GM18951 (cell line): ENCODE measurements around the gene DAAM2.

ENCODE experiments used
- POLR2A ChIP-seq: IDR thresholded peaks from 4 replicates; pipeline ENCODE4 v1.6.1; 2011; ENCODE audit warnings: mild to moderate bottlenecking; ENCODE audit not compliant: insufficient read length, insufficient read depth; ENCODE audit errors: extremely low read depth
- in situ Hi-C: fragments of 300-500 bp; cut with MboI; formaldehyde crosslinking; loops from one replicate; pipeline ENCODE4 v1.12.0; 2022; ENCODE audit warnings: low sequenced_read_pairs, mixed read lengths, inconsistent platforms; ENCODE audit not compliant: unreplicated experiment

Gene DAAM2

GRCh38 chr6:39881851-39882530, 89.8 kb downstream of the DAAM2 start:
- in situ Hi-C loops = no loop called here
- TF ChIP-seq POLR2A = no peak

- in situ Hi-C loops = no loop called here
- no peak for TF ChIP-seq POLR2A
Measured at GRCh38 chr6:39882531-39882899, 90.3 kb downstream of the DAAM2 start.

GRCh38 chr6:39884696-39885095, 92.5 kb downstream of the DAAM2 start:
- in situ Hi-C loops = loop anchor here (5.0 kb wide), 1 partner anchor 507 kb away; no protein-coding TSS in a partner anchor

GRCh38 chr6:39885691-39886090, 93.5 kb downstream of the DAAM2 start:
- no peak for TF ChIP-seq POLR2A
- in situ Hi-C loops = loop anchor here (5.0 kb wide), 1 partner anchor 508 kb away; no protein-coding TSS in a partner anchor

More at GRCh38 chr6:39884696-39885095, 92.5 kb downstream of the DAAM2 start:
- TF ChIP-seq POLR2A = no peak

- in situ Hi-C loops = loop anchor here (5.0 kb wide), 1 partner anchor 510 kb away; no protein-coding TSS in a partner anchor
Measured at GRCh38 chr6:39886871-39887270, 94.7 kb downstream of the DAAM2 start.

GRCh38 chr6:39887692-39888450, 95.7 kb downstream of the DAAM2 start:
- TF ChIP-seq POLR2A = no peak
- in situ Hi-C loops = loop anchor here (5.0 kb wide), 1 partner anchor 511 kb away; no protein-coding TSS in a partner anchor

More at GRCh38 chr6:39886871-39887270, 94.7 kb downstream of the DAAM2 start:
- no peak for TF ChIP-seq POLR2A

GRCh38 chr6:39889229-39889628, 97.1 kb downstream of the DAAM2 start:
- TF ChIP-seq POLR2A = no peak
- in situ Hi-C loops = loop anchor here (5.0 kb wide), 1 partner anchor 512 kb away; no protein-coding TSS in a partner anchor

- TF ChIP-seq POLR2A = no peak
- in situ Hi-C loops = no loop called here
Measured at GRCh38 chr6:39891353-39891752, 99.2 kb downstream of the DAAM2 start.

GRCh38 chr6:39891976-39892375, 99.8 kb downstream of the DAAM2 start:
- in situ Hi-C loops = no loop called here
- no peak for TF ChIP-seq POLR2A

GRCh38 chr6:39892490-39893129, 100.4 kb downstream of the DAAM2 start:
- TF ChIP-seq POLR2A = no peak
- in situ Hi-C loops = no loop called here

GRCh38 chr6:39893286-39893685, 101.1 kb downstream of the DAAM2 start:
- no peak for TF ChIP-seq POLR2A
- in situ Hi-C loops = no loop called here

- TF ChIP-seq POLR2A = no peak
- in situ Hi-C loops = no loop called here
Measured at GRCh38 chr6:39896701-39897100, 104.5 kb downstream of the DAAM2 start.

- in situ Hi-C loops = no loop called here
- no peak for TF ChIP-seq POLR2A
Measured at GRCh38 chr6:39897698-39898097, 105.5 kb downstream of the DAAM2 start.
